ENCODE data around the gene HOXC4. TPM values are rescaled to one million over a fixed set of nuclear protein-coding genes. Genes with fewer than 3 reads are reported as not detected.

Gene HOXC4
- total RNA-seq, 4 donors from 2014 or later: 0.69 to 5.7 (median 2.7) TPM

DNA sequence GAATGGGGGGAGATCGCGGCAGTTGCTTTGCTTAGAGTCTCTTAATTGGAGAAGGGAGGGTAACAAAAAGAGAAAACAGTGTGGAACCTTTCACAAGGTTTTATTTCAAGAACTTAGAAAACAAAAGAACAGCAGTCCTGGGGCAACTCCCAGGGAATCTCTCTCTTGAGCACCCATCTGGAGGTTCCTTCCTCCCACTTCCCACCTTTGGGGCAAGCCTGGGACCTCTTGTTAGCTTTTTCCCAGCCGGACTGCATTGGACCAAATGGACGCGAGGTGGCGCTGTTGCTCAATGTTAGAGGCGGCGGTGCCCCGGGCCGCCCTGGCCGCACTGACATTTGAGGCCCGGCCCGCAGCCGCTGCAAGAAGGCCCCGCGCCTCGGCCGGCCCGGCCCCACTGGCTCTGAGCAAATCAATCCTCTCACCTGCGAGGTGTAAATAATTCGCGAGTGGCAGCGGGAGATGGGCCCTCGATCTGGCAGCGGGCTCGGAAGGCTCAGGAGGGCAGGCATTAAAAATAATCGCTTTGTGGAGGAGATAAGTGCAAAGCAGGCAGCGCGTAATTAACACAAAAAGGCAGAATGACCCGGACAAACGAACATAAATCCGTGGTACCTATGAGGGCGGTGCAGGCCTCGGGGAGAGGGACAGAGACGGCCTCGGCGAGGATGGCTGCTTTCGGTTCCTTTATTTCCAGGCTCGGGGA is 47.6 kb upstream of the HOXC4 start:
- no peak overlapping the region for H3K27ac ChIP-seq
- WGBS, 2 donors (ENCODE audit: low coverage in 1 of 2): 18% methylated on average over 11 to 36 of the region's 39 CpGs
- H3K4me3 ChIP-seq: peak overlapping the region in 1 of 2 donors; percentile 26
- H3K27me3 ChIP-seq: peaks cover 99% of the 10 kb centered on the region
- no peaks in the 10 kb centered on the region for H3K9me3 ChIP-seq
- H3K36me3 ChIP-seq: no peaks in the 10 kb centered on the region
- H3K4me1 ChIP-seq: peaks cover 0 to 23% (median 11%) of the 10 kb centered on the region in 3 donors
- ATAC-seq: peak; percentile 83
- TF ChIP-seq POLR2AphosphoS5 (IDR thresholded peaks at IDR 0.05): no peak
- TF ChIP-seq CTCF (IDR thresholded peaks at IDR 0.05): peak in 3 of 4 experiments; percentile 90 to 97 (median 95)

- Histone ChIP-seq H3K27ac (no peak overlapping the region), H3K4me1 (peaks cover 0 to 29% (median 11%) of the 10 kb centered on the region in 3 donors), H3K27me3 (peaks cover 99% of the 10 kb centered on the region), H3K4me3 (peak overlapping the region in 1 of 2 donors; percentile 26), H3K9me3 (no peaks in the 10 kb centered on the region), H3K36me3 (no peaks in the 10 kb centered on the region)
- ATAC-seq: no peak
- TF ChIP-seq CTCF (IDR thresholded peaks at IDR 0.05) (no peak), POLR2AphosphoS5 (IDR thresholded peaks at IDR 0.05) (no peak), EP300 (IDR thresholded peaks at IDR 0.05) (no peak), POLR2A (IDR thresholded peaks at IDR 0.05) (no peak)
- 36 to 56% methylated on average over 3 to 13 of the region's 22 CpGs for WGBS, 2 donors (ENCODE audit: low coverage in 1 of 2)
Observed at GRCh38 chr12:54006559-54007220, 46.9 kb upstream of the HOXC4 start.

DNA sequence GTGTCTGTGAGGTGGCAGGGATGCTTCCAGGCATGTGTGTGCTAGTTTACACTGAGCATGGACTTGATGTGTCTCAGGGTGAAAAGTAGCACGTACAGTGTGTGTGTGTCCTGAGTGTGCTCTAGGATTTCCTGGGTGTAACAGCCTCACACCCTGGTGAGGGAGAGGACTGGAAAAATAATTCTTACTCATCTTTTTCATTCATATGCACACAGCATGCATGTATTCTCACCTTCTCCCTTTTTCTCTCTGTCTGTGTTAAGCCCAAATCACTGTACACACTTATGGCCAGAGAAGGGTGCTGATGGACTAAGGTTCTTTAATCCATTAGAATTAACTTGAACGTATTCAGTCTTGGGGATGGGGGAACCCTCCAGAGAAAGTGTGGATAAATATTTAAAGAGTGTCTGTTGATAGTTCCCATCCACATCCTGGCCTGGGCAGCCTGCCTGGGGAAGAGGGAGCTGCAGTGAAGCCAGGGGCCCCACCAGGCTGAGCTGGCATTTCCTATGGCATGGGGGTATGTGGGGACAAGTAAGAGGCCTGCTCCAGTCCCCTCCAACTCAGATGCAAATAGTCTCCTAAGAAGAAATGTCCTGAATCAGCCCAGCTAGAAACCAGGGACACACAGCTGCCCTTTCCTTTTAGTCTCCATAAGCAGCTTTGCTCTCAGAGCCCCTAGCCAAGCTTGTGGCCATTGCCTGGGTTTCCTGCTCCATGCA is 45.9 kb upstream of the HOXC4 start:
- Histone ChIP-seq H3K36me3 (no peaks in the 10 kb centered on the region), H3K27me3 (peaks cover 99% of the 10 kb centered on the region), H3K27ac (no peak overlapping the region), H3K4me3 (no peak overlapping the region), H3K4me1 (peaks cover 0 to 30% (median 11%) of the 10 kb centered on the region in 3 donors), H3K9me3 (no peaks in the 10 kb centered on the region)
- ATAC-seq: no peak
- WGBS, 2 donors (ENCODE audit: low coverage in 1 of 2): 70% methylated on average over 2 of the region's 2 CpGs; no CpG with 5 or more reads in 1 of the 2 donors
- TF ChIP-seq EP300 (IDR thresholded peaks at IDR 0.05) (no peak), POLR2AphosphoS5 (IDR thresholded peaks at IDR 0.05) (no peak), POLR2A (IDR thresholded peaks at IDR 0.05) (no peak), CTCF (IDR thresholded peaks at IDR 0.05) (no peak)

DNA sequence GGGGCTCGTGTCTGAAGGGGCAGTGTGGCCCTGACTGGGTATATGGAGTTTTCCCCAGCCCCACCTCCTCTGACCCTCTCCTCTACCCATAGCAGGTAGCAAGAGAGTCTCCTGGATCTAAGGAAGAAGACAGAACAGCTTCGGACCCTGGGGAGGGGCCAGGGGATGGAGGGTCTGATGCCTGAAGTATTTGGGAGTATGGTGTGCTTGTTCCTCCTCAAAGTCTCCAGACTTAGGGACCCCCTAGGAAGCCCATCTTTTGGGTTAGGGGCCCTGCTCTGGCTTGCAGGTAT is 45.4 kb upstream of the HOXC4 start:
- Histone ChIP-seq H3K4me3 (no peak overlapping the region), H3K9me3 (no peaks in the 10 kb centered on the region), H3K4me1 (peaks cover 0 to 30% (median 11%) of the 10 kb centered on the region in 3 donors), H3K36me3 (no peaks in the 10 kb centered on the region), H3K27ac (no peak overlapping the region), H3K27me3 (peaks cover 99% of the 10 kb centered on the region)
- 60% methylated on average over 1 of the region's 2 CpGs; no CpG with 5 or more reads in 1 of the 2 donors for WGBS, 2 donors (ENCODE audit: low coverage in 1 of 2)
- TF ChIP-seq CTCF (IDR thresholded peaks at IDR 0.05) (no peak), POLR2A (IDR thresholded peaks at IDR 0.05) (no peak)
- no peak for ATAC-seq
